ENCODE measurements around the gene KRTAP10-6. TPM values are rescaled to one million over a fixed set of nuclear protein-coding genes. Genes with fewer than 3 reads are reported as not detected.
A peak's percentile ranks its signal among the peaks of the same experiment; 100 is the strongest.
"Not testable (repeated sequence)": the region's sequence is repeated elsewhere in the genome, so short reads cannot be mapped to it uniquely, and the experiment has no call there.

Gene KRTAP10-6
- polyA plus RNA-seq, 10 donors: not detected

DNA sequence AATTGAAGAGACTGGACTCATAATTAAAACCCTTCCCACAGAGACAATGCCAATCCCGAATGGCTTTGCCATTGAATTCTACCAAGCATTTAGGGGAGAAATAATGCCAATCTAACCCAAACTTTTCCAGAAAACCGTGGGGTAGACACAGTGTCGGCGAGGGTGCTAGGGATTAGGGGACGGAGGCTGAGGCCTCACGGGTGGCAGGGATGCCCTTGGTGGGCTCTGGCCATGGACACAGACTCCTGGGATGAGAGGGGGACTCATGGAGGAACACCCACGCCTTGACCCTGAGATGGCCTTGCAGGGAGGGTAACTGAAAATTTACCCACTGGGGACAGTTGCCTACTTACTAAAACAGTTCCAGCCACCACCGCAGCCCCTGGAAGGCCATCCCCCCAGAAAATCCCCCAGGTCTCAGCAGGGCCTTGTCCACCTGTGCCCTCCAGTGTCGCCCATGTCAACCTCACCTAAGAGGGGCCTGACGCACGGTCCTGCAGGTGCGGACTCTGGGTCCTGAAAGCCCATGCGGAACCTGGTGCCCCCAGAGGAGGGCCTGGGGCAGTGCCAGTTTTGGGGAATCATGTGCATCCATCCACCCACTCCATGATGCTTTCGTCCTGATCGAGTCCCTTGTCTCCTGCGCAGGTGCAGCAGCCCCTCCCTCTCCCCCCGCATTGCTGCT, 13.8 kb downstream of the KRTAP10-6 start:
- DNase-seq: no peak

DNA sequence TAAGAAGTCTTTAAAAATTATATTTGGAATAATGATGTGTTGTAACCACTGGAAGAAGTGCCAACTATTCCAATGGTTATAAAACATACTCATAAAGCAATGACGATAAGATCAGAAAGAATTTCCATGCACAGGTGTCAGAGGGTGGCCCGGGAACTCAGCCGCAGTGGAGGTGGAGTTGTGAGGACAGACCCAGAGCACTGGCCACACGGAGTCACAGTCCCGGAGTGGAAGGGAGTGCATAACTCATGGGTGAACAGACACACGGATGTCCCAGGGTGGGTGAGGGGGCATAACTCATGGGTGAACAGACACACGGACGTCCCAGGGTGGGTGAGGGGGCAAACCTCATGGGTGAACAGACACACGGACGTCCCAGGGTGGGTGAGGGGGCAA, 16.3 kb downstream of the KRTAP10-6 start:
- DNase-seq: no peak

DNA sequence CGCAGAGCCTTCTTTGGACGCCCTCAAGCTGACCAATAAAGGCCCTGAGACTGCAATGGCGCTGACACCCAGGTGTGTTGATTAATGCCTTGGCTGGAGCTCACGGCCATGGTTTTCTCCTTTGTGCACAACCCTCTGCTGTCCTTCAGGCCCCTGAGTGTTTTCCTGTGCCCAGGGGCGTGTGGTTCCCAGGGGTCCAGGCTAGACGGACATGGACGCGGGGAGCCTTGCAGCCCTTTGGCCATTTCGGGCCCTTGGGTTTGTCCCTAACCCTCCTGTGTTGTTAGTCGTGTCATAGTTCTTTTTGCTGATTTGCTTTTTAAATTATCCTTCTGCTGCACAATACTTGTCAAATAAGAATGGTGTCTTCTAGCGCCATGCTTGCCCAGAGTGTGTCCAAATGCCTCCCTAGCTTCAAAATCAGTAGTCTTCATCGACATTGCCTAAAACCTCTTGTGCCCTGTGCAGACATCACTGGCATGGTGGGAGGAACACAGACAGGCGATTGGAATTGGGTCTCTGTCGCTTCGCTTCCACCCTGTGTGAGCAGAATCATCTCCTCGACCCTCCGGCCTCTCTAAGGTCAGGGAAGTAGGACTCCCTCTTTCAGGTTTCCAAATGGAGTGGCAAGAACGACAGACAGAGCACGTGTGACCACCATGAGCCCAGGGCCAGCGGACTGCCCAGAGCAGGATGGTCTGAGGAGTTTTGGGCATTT, 16.8 kb downstream of the KRTAP10-6 start:
- DNase-seq: no peak

DNA sequence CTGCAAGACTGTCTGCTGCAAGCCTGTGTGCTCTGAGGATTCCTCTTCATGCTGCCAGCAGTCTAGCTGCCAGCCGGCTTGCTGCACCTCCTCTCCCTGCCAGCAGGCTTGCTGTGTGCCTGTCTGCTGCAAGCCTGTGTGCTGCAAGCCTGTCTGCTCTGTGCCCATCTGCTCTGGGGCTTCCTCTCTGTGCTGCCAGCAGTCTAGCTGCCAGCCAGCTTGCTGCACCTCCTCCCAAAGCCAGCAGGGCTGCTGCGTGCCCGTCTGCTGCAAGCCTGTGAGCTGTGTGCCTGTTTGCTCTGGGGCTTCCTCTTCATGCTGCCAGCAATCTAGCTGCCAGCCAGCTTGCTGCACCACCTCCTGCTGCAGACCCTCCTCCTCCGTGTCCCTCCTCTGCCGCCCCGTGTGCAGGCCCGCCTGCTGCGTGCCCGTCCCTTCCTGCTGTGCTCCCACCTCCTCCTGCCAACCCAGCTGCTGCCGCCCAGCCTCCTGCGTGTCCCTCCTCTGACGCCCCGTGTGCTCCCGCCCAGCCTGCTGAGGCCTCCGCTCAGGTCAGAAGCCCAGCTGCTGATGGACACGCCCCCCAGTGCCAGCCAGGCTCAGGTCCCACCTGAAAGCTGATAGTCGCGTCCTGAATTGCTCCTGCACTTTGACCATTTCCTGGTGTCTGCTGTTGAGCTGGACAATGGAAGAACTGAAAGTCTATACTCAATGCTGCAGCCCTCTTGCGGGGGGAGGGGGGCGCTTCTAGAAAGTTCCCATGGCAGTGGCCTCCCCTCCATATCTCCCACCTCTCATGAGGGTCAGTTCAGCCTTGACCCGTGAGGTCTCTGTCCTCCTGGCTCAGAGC, 17.6 kb downstream of the KRTAP10-6 start:
- no peak for DNase-seq

DNA sequence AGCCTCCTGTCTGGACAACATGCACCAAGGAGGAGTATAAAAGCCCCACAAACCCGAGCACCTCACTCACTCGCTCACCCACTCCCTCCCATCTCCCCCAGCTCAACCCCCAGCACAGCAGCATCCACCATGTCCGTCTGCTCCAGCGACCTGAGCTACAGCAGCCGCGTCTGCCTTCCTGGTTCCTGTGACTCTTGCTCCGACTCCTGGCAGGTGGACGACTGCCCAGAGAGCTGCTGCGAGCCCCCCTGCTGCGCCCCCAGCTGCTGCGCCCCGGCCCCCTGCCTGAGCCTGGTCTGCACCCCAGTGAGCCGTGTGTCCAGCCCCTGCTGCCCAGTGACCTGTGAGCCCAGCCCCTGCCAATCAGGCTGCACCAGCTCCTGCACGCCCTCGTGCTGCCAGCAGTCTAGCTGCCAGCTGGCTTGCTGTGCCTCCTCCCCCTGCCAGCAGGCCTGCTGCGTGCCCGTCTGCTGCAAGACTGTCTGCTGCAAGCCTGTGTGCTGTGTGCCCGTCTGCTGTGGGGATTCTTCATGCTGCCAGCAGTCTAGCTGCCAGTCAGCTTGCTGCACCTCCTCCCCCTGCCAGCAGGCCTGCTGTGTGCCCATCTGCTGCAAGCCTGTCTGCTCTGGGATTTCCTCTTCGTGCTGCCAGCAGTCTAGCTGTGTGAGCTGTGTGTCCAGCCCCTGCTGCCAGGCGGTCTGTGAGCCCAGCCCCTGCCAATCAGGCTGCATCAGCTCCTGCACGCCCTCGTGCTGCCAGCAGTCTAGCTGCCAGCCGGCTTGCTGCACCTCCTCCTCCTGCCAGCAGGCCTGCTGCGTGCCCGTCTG, 18.5 kb downstream of the KRTAP10-6 start, which contains the start of gene KRTAP10-4:
KRTAP10-4 (plus strand) TSS at position 100 of the 827 bp plus-strand sequence; CDS start at position 130, 30 bp downstream.
- DNase-seq: not testable (repeated sequence)

DNA sequence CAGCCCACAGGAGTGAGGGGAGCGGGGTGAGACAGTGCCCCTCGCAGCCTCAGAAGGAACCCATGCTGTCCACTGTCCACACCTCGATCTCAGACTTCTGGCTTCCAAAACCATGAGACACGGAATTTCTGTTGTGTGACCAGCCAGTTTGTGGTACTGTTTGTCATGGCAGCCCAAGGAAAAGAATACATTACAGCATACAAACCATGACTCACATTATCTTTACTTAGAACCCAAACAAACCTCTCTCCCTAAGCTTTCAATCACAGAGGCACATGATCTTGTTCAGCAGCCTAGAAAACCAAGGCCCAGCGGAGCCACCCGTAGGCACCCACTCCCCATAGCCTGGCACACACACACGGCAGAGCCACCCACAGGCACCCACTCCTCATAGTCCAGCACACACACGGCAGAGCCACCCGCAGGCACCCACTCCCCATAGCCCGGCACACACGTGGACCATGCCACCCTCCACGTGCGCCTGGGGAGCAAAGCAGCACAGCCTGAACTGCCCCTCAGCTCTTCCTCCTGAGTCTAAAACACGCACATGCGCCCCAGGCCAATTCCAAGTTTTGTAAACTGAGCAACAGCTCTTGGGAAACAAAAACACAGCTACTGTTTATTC, 19.2 kb downstream of the KRTAP10-6 start:
- no peak for DNase-seq

DNA sequence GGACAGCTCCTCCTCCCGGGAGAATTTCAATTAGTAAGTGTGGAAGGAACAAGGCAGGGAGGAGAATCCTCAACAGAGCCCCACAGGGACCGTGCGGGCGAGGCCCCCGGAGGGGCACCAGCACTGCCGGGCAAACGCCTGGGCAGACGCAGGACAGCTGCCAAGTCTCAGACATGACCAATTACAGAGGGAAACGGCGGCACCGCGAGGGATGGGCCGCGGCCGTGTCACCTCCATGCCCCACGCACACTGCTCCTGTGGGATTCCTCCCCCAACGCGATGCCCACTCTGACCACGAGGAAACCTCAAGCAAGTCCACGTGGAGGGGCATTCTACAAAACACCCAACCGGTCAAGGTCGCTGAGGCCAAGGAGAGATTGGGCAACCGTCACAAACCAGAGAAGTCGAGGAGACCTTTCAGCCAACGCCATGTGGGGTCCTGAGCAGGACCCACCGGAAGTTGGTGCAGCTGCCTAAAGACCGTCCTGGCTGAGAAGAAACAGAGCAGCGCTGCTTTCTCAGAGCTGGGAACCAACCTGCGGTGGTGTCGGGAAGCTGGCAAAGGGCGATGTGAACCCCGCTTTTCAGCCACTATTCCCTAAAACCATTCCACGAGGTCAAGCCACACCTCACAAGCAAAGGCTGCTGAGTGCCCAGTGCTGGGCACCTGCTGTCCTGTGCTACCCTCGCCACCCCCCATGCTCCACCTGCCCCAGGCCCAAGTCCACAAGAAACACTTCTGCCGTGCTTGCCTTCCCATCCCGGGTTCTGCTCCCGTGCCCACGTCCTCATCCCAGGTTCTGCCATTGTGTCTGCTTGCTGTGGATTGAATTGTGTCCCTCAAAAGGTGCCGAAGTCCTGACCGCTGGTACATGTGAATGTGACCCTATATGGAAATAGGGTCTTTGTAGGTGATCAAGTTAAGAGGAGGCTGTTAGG, 20.2 kb downstream of the KRTAP10-6 start:
- DNase-seq: no peak

DNA sequence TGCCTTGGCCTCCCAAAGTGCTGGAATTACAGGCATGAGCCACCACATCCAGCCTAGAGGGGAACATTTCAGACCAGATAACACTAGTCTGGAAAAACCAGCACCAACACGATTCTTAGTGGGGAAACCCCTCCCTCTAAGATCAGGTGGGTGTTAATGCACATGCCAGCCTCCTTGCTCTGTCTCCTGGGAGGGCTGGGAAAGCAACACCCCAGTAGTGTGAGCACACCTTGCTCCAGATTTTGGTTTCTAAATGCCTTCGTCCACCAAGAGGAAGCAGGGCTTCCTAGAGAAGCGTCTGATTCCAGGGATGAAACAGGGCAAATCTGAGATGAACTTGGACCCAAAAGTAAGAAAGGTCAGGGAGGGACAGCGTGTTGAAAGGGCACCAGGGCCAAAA, 21.0 kb downstream of the KRTAP10-6 start:
- no peak for DNase-seq

DNA sequence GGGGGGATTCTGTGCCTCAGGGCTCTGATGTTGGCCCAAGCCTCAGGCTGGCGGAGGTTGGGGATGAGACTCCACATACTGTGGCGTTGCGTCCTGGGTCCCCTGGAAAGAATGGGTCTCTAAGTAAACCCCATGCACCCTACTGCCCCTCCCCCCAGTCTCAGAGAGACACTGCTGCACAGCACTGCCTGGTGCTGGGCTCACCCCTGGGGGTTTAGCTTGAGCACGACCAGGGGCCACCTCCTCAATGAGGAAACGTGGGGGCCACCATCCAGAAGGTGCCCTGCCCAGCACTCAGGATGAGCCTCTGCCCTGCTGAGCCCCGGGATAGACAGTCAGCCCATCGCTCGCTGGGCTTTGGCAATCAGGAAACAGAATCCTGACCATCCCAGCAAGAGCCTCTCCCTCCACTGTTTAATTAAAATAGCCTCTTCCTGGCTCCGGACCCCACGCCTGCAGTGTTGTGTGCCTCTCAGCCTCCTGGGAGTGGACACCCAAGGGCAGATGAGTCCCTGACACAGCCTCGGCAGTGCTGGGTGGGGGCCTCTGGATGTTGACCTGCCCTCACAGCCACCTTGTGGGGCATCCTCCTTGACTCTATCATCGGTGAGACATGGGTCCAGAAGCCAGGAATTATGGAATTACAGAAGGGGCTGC, 22.3 kb downstream of the KRTAP10-6 start:
- DNase-seq: no peak

DNA sequence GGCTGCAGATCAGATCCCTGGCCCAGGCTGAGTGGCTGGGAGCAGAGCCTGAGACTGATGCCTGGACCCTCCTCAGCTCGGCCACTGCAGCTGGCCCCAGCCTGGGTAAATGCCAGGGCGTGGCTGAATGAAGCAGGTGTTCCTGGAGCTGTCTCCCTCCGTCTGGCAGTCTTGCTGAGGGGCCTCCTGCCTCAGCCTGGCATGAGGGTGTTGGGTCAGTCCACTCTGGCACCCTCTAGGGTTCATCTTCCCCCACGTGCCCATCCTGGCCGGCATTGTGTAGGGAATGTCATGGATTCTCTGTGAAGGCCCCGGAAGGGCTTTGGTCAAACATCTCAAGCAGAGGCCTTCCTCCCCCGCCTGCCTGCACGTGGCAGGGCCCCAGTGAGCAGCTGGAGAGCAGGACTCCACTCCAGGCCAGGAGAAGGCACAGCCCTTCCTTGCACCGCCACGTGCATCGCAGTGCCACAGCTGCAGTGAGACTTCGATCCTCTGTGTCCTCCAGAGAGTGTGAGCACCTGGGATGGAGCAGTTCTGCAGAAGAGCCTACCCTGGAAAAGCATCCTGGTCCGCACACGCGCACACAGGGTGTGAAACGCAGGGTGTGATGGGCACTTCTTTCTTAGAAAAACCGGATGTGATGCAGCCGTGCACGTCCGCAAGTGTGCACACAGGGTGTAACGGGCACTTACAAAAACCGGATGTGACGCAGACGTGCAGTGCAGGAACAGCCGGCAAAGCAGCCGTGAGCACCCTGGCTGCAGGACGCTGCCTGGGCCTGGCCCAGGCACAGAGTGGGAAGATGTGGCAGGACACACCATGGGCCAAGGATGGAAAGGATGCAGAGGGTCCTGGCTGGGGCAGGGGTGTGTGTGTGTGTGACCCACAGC, 23.4 kb downstream of the KRTAP10-6 start:
- peak in 1 of 3 donors; percentile 32 for DNase-seq

DNA sequence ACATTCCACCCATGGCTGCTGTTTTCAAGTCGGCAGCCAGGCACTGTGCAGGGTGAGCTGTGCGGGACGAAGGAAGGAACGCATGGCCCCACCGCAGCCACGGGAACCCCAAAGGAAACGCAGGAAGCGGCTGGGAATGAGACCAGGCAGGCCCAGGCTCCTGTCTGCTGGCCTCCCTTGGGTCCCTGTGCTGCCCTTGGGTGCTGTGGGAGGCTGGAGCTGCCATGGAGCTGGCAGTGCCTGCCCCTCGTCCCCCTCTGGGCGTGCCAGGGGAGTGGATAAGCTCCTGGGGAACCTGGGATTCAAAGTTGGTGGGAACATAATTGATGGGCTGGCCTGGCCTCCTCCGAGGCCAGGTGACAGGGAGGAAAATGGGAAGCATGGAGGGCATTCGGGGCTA, 24.0 kb downstream of the KRTAP10-6 start:
- no peak for DNase-seq

DNA sequence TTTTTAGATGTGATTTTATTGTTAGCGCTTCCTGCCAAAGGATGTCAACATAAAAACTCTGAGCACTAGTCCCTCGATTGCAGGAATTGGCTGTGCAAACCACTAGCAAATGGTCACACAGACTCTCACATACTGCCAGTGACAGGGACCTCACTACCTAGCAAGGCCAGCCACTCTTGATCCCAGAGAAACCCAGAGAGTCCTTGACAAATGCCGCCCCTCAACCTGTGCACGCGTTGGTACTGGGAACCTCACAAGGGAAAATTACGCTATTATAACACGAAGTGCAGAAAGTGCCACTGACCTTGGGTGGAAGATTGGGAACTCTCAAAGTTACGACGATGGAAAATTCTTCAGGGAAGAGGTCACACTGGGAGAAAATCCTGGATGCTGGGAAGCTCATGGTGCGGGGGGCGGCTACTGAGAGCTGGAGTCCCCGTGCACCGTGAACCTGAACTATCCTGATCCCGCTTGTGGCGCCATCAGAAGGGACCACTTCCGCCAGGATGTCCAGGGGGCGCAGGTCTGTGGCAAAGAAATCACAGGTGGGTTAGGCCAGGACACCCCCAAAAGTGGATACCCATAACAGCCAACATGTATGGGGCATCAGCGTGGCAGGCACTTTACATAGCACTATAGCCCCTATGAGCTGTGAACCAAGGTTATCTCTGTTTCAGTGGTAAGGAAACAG, 24.7 kb downstream of the KRTAP10-6 start:
- no peak for DNase-seq

DNA sequence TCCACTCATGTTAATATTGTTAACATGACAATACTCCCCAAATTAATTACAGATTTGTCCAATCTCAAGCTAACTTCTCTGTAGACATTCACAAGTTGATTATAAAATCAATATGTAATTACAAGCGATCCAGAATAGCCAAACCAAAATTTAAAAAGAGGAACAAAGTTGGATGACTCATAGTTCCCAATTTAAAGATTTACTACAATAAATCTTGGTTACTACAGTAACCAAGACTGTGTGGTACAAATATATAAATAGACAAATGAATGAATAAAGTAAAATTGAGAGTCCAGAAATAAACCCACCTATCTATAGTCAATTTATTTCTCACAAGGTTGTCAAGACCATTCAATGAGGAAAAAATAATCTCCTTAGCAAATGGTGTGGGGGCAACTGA, 25.9 kb downstream of the KRTAP10-6 start:
- no peak for DNase-seq

DNA sequence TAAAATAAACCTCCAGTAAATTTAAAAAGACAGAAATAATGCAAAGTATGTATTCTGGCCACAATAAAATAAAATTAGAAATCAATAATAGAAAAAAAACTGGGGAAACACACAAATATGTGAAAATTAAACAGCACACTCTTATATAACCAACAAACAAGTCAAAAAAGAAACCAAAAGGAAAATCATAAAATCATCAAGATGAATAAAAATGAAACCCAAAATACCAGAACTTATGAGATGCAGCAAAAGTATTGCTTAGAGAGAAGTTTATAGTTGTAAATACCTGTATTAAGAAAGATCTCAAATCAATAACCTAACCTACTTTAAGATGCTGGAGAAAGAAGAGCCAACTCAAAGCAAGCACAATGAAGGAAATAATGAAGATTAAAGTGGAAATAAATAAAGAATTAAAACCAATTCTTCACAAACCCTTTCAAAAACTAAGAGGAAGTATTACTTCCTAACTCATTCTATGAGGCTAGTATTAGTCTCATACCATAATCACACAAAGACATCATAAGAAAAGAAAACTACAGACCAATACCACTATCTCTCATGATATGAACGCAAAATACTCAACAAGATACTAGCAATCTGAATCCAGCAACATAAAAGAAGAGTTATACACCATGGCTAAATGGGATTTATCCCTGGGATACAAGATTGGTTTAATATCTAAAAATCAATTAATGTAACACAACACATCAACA, 27.3 kb downstream of the KRTAP10-6 start:
- no peak for DNase-seq

DNA sequence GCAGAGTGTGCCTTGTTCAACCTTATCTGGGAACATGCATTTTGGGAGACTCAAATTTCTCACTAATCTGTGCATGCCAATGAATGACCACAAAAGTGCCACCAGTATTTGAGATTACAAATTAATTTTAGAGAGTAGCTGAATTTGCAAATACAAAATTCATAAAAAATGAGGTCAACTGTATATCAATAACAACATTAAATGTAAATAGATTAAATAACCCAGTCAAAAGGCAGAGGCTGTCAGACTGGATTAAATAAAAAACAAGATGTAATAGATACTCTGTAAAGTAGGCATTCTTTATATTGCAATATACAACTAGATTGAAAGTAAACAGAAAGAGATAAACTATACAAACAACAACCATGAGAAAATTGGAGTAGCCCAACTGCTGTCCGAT, 28.2 kb downstream of the KRTAP10-6 start:
- DNase-seq: no peak

DNA sequence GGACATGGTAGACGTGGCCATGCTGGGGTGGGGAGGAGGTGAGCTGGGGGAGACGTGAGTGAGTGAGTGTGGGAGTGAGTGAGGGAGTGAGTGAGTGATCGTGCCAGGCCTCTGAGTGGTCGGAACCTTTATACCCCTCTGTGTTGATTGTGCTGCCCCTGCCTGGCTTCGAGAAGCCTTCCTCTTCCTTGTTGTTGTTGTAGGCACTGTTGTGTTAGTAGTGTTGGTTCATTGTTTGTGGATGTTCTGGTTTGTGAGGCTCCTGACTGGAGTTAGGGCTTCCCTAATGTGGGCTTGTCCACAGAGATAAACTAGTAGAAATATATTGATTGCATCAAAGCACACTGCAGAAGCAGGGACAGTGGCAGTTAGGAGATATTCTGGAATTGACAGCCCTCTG, 33.6 kb downstream of the KRTAP10-6 start, which contains the start of gene KRTAP10-3:
KRTAP10-3 (minus strand) TSS at position 101 of the 400 bp plus-strand sequence; CDS start at position 21, 80 bp downstream.
- no peak for DNase-seq

DNA sequence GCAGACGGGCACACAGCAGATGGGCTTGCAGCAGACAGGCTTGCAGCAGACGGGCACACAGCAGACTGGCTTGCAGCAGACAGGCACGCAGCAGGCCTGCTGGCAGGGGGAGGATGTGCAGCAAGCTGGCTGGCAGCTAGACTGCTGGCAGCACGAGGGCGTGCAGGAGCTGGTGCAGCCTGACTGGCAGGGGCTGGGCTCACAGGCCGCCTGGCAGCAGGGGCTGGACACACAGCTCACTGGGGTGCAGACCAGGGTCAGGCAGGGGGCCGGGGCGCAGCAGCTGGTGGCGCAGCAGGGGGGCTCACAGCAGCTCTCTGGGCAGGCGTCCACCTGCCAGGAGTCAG, 34.0 kb downstream of the KRTAP10-6 start:
- not testable (repeated sequence) for DNase-seq

Data from muscle of back (tissue), 11 donors.